WTC11 (cell line): ENCODE data around the gene CRYBA2. TPM values are rescaled to one million over a fixed set of nuclear protein-coding genes. Genes with fewer than 3 reads are reported as not detected.

Source experiments
- ATAC-seq: fragments of 200-7000 bp; cut with Tn5 transposase; 2 replicates; pipeline ENCODE4 v1.10.0; 2021; ENCODE audit warnings: mild to moderate bottlenecking, moderate library complexity
- CTCF ChIA-PET: fragments of 300-600 bp; sonication (Branson Sonifier 250); formaldehyde crosslinking; loops from one replicate; lab custom pipeline; 2021; ENCODE audit warnings: antibody characterized with exemption; lab: Charles Lee
- POLR2A ChIA-PET: fragments of 350-600 bp; sonication (Branson Sonifier 250); formaldehyde crosslinking; loops from one replicate; lab custom pipeline; 2021; ENCODE audit warnings: antibody characterized with exemption; lab: Charles Lee
- DNase-seq: peaks from one replicate; pipeline ENCODE4 v3.0.0; 2021; ENCODE audit warnings: low spot score
- H3K27ac Mint-ChIP-seq: 2 replicates; pipeline ENCODE4 v1.8.0; 2021; ENCODE audit warnings: mixed read lengths
- H3K27me3 Mint-ChIP-seq: 2 replicates; pipeline ENCODE4 v1.8.0; 2021; ENCODE audit warnings: low read depth, mild to moderate bottlenecking, moderate library complexity, mixed read lengths
- H3K36me3 Mint-ChIP-seq: 2 replicates; pipeline ENCODE4 v1.8.0; 2021; ENCODE audit warnings: mixed read lengths
- H3K4me1 Mint-ChIP-seq: 2 replicates; pipeline ENCODE4 v1.8.0; 2022; ENCODE audit warnings: mixed read lengths
- H3K4me3 Mint-ChIP-seq: 2 replicates; pipeline ENCODE4 v1.8.0; 2021; ENCODE audit warnings: mild to moderate bottlenecking, moderate library complexity, mixed read lengths
- H3K9me3 Mint-ChIP-seq: 2 replicates; pipeline ENCODE4 v1.8.0; 2021; ENCODE audit warnings: mixed read lengths
- CBFB ChIP-seq: sonication (generic); formaldehyde crosslinking; IDR thresholded peaks from 2 replicates; pipeline ENCODE4 v1.8.1; 2022; ENCODE audit warnings: mild to moderate bottlenecking, low read depth, missing genetic modification reagents
- CREM ChIP-seq: sonication (generic); formaldehyde crosslinking; IDR thresholded peaks from 2 replicates; pipeline ENCODE4 v1.8.1; 2022; ENCODE audit warnings: mild to moderate bottlenecking, missing genetic modification reagents, moderate library complexity
- EMX1 ChIP-seq: fragments of 250-450 bp; sonication (Bioruptor Pico); IDR thresholded peaks from 2 replicates; pipeline ENCODE4 v1.8.0; 2021; ENCODE audit warnings: mild to moderate bottlenecking
- FOXJ3 ChIP-seq: sonication (generic); formaldehyde crosslinking; IDR thresholded peaks from 2 replicates; pipeline ENCODE4 v1.9.0; 2021; ENCODE audit warnings: missing genetic modification reagents, mild to moderate bottlenecking, borderline replicate concordance
- JAZF1 ChIP-seq: fragments of 250-450 bp; sonication (Bioruptor Pico); IDR thresholded peaks from 2 replicates; pipeline ENCODE4 v1.9.0; 2021; ENCODE audit warnings: moderate library complexity, mild to moderate bottlenecking, inconsistent platforms
- NFYB ChIP-seq: sonication (generic); formaldehyde crosslinking; conservative IDR thresholded peaks from 2 replicates; pipeline ENCODE4 v1.8.0; 2022; ENCODE audit warnings: low read depth, missing genetic modification reagents
- NR2C2 ChIP-seq: sonication (generic); formaldehyde crosslinking; IDR thresholded peaks from 2 replicates; pipeline ENCODE4 v1.8.0; 2022; ENCODE audit warnings: mild to moderate bottlenecking, missing genetic modification reagents
- OVOL2 ChIP-seq: fragments of 250-450 bp; sonication (Bioruptor Pico); IDR thresholded peaks from 2 replicates; pipeline ENCODE4 v1.9.0; 2021; ENCODE audit warnings: mild to moderate bottlenecking, borderline replicate concordance
- RELA ChIP-seq: sonication (generic); formaldehyde crosslinking; IDR thresholded peaks from 2 replicates; pipeline ENCODE4 v1.8.1; 2022; ENCODE audit warnings: missing genetic modification reagents, mild to moderate bottlenecking, borderline replicate concordance
- SMAD4 ChIP-seq: sonication (generic); formaldehyde crosslinking; IDR thresholded peaks from 2 replicates; pipeline ENCODE4 v1.8.0; 2022; ENCODE audit warnings: mild to moderate bottlenecking, missing genetic modification reagents
- SOX15 ChIP-seq: fragments of 250-450 bp; sonication (Bioruptor Pico); IDR thresholded peaks from 2 replicates; pipeline ENCODE4 v1.9.0; 2021; ENCODE audit warnings: mild to moderate bottlenecking
- TEAD1 ChIP-seq: sonication (generic); formaldehyde crosslinking; IDR thresholded peaks from 2 replicates; pipeline ENCODE4 v1.8.0; 2022; ENCODE audit warnings: mild to moderate bottlenecking, missing genetic modification reagents
- ZNF121 ChIP-seq: sonication (generic); formaldehyde crosslinking; IDR thresholded peaks from 2 replicates; pipeline ENCODE4 v1.8.0; 2023; ENCODE audit warnings: missing genetic modification reagents
- ZNF263 ChIP-seq: sonication (generic); formaldehyde crosslinking; IDR thresholded peaks from 2 replicates; pipeline ENCODE4 v1.8.1; 2022; ENCODE audit warnings: low read depth, mild to moderate bottlenecking, moderate library complexity, missing genetic modification reagents
- total RNA-seq: library from RNA; stranded (reverse); gene quantifications from 3 replicates; pipeline ENCODE4 v1.2.3, GENCODE V29; 2021
- TF ChIP-seq, protein P1 (sequence below): fragments of 250-450 bp; sonication (Bioruptor Pico); conservative IDR thresholded peaks from 2 replicates; pipeline ENCODE4 v1.9.0; 2021; ENCODE audit warnings: mild to moderate bottlenecking
- TF ChIP-seq, protein P2 (sequence below): sonication (generic); formaldehyde crosslinking; IDR thresholded peaks from 2 replicates; pipeline ENCODE4 v1.8.1; 2023; ENCODE audit warnings: mild to moderate bottlenecking, missing genetic modification reagents, moderate library complexity
- TF ChIP-seq, protein P3 (sequence below): sonication (generic); formaldehyde crosslinking; IDR thresholded peaks from 2 replicates; pipeline ENCODE4 v1.8.1; 2022; ENCODE audit warnings: missing genetic modification reagents, borderline replicate concordance
- TF ChIP-seq, protein P4 (sequence below): fragments of 200-600 bp; IDR thresholded peaks from 2 replicates; pipeline ENCODE4 v1.8.0; 2022; ENCODE audit warnings: antibody characterized with exemption
- TF ChIP-seq, protein P5 (sequence below): sonication (generic); formaldehyde crosslinking; IDR thresholded peaks from 2 replicates; pipeline ENCODE4 v1.8.1; 2023; ENCODE audit warnings: mild to moderate bottlenecking, moderate library complexity, missing genetic modification reagents
- TF ChIP-seq, protein P6 (sequence below): sonication (generic); formaldehyde crosslinking; IDR thresholded peaks from 2 replicates; pipeline ENCODE4 v1.8.1; 2023; ENCODE audit warnings: mild to moderate bottlenecking, missing genetic modification reagents, borderline replicate concordance

CRYBA2 gene
- total RNA-seq, 1 experiment from 2014 or later, result not detected

DNA sequence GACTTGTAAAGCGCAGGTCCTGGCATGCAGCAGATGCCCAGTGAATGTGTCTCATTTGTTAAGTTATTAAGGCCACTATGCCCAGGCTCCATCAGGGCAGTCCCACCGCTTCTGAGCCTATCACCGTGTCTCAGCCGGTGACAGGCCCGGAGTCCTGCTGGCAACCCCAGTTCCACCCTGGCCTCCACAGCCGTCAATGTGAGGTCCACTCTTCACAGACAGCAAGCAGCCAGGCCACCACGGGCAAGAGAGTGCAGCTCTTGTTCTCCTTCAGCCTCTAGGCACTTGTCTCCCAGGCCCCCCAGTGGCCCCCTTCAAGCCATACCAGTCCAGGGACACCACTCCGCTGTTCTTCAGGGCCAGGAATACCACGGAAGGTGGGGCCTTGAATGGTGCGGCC lies 25.5 kb upstream of the CRYBA2 start:
- TF ChIP-seq SOX15 (no peak), CBFB (CRISPR knock-in tag) (no peak), SMAD4 (no peak), CREM (no peak), ZNF121 (no peak), NR2C2 (CRISPR knock-in tag) (no peak), RELA (CRISPR knock-in tag) (no peak), TEAD1 (CRISPR knock-in tag) (no peak), JAZF1 (CRISPR knock-in tag) (no peak), OVOL2 (CRISPR knock-in tag) (no peak), EMX1 (CRISPR knock-in tag) (no peak), NFYB (CRISPR knock-in tag) (no peak), FOXJ3 (CRISPR knock-in tag) (no peak), ZNF263 (CRISPR knock-in tag) (no peak)
- TF ChIP-seq, protein P1, sequence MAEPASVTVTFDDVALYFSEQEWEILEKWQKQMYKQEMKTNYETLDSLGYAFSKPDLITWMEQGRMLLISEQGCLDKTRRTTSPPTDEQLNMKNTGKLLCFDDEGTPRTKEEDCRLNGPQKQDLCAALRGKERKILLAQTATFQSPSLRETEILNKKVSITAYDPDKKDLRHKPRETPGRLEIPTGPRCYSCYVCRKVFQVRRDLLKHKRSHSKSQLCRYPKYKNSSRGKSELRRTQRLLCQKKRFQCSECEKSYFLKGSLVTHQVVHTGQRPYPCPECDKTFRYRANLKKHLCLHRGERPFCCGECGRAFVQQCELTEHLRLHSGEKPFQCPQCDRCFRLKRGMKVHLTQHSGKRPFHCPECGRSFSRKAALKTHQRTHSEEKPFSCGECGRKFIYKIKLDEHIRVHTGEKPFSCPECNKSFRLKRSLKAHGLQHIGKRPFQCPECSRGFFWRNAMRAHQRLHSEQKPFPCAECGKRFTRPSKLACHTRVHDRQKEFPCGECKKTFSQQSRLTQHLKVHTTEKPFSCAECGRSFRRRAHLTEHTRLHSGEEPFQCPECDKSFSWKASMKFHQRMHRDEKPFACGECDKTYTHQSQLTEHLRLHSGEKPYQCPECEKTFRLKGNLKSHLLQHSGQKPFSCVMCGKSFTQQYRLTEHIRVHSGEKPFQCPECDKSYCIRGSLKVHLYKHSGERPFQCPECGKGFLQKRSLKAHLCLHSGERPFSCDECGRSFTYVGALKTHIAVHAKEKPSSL (CRISPR knock-in tag), result no peak
- TF ChIP-seq, protein P2, sequence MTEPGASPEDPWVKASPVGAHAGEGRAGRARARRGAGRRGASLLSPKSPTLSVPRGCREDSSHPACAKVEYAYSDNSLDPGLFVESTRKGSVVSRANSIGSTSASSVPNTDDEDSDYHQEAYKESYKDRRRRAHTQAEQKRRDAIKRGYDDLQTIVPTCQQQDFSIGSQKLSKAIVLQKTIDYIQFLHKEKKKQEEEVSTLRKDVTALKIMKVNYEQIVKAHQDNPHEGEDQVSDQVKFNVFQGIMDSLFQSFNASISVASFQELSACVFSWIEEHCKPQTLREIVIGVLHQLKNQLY, result no peak
- TF ChIP-seq, protein P3, sequence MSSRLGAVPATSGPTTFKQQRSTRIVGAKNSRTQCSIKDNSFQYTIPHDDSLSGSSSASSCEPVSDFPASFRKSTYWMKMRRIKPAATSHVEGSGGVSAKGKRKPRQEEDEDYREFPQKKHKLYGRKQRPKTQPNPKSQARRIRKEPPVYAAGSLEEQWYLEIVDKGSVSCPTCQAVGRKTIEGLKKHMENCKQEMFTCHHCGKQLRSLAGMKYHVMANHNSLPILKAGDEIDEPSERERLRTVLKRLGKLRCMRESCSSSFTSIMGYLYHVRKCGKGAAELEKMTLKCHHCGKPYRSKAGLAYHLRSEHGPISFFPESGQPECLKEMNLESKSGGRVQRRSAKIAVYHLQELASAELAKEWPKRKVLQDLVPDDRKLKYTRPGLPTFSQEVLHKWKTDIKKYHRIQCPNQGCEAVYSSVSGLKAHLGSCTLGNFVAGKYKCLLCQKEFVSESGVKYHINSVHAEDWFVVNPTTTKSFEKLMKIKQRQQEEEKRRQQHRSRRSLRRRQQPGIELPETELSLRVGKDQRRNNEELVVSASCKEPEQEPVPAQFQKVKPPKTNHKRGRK (CRISPR knock-in tag), result no peak
- TF ChIP-seq, protein P4, sequence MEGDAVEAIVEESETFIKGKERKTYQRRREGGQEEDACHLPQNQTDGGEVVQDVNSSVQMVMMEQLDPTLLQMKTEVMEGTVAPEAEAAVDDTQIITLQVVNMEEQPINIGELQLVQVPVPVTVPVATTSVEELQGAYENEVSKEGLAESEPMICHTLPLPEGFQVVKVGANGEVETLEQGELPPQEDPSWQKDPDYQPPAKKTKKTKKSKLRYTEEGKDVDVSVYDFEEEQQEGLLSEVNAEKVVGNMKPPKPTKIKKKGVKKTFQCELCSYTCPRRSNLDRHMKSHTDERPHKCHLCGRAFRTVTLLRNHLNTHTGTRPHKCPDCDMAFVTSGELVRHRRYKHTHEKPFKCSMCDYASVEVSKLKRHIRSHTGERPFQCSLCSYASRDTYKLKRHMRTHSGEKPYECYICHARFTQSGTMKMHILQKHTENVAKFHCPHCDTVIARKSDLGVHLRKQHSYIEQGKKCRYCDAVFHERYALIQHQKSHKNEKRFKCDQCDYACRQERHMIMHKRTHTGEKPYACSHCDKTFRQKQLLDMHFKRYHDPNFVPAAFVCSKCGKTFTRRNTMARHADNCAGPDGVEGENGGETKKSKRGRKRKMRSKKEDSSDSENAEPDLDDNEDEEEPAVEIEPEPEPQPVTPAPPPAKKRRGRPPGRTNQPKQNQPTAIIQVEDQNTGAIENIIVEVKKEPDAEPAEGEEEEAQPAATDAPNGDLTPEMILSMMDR, result no peak
- TF ChIP-seq, protein P5, sequence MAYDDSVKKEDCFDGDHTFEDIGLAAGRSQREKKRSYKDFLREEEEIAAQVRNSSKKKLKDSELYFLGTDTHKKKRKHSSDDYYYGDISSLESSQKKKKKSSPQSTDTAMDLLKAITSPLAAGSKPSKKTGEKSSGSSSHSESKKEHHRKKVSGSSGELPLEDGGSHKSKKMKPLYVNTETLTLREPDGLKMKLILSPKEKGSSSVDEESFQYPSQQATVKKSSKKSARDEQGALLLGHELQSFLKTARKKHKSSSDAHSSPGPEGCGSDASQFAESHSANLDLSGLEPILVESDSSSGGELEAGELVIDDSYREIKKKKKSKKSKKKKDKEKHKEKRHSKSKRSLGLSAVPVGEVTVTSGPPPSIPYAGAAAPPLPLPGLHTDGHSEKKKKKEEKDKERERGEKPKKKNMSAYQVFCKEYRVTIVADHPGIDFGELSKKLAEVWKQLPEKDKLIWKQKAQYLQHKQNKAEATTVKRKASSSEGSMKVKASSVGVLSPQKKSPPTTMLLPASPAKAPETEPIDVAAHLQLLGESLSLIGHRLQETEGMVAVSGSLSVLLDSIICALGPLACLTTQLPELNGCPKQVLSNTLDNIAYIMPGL (CRISPR knock-in tag), result no peak
- TF ChIP-seq, protein P6, sequence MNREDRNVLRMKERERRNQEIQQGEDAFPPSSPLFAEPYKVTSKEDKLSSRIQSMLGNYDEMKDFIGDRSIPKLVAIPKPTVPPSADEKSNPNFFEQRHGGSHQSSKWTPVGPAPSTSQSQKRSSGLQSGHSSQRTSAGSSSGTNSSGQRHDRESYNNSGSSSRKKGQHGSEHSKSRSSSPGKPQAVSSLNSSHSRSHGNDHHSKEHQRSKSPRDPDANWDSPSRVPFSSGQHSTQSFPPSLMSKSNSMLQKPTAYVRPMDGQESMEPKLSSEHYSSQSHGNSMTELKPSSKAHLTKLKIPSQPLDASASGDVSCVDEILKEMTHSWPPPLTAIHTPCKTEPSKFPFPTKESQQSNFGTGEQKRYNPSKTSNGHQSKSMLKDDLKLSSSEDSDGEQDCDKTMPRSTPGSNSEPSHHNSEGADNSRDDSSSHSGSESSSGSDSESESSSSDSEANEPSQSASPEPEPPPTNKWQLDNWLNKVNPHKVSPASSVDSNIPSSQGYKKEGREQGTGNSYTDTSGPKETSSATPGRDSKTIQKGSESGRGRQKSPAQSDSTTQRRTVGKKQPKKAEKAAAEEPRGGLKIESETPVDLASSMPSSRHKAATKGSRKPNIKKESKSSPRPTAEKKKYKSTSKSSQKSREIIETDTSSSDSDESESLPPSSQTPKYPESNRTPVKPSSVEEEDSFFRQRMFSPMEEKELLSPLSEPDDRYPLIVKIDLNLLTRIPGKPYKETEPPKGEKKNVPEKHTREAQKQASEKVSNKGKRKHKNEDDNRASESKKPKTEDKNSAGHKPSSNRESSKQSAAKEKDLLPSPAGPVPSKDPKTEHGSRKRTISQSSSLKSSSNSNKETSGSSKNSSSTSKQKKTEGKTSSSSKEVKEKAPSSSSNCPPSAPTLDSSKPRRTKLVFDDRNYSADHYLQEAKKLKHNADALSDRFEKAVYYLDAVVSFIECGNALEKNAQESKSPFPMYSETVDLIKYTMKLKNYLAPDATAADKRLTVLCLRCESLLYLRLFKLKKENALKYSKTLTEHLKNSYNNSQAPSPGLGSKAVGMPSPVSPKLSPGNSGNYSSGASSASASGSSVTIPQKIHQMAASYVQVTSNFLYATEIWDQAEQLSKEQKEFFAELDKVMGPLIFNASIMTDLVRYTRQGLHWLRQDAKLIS (CRISPR knock-in tag), result no peak
- POLR2A ChIA-PET, result no interaction called here
- H3K27ac Mint-ChIP-seq, result no peak overlapping the region
- no peak for DNase-seq
- no peak overlapping the region for H3K4me3 Mint-ChIP-seq
- peaks cover 15% of the 10 kb centered on the region for H3K27me3 Mint-ChIP-seq
- no peaks in the 10 kb centered on the region for H3K9me3 Mint-ChIP-seq
- no peaks in the 10 kb centered on the region for H3K36me3 Mint-ChIP-seq
- CTCF ChIA-PET, result interaction anchor here (0.9 to 7.0 kb wide), 7 partner anchors 11 to 101 kb away, joined by 3 to 56 read pairs (median 4); partner anchors contain the start of gene CRYBA2
- 0 out of 2 replicates have a peak, but pooled peaks cover 2% of the 10 kb centered on the region for H3K4me1 Mint-ChIP-seq
- no peak for ATAC-seq
